Measurements from ENCODE around the gene OTP. TPM values are rescaled to one million over a fixed set of nuclear protein-coding genes. Genes with fewer than 3 reads are reported as not detected.

The OTP gene
- total RNA-seq, 1 donor from 2014 or later, result 0.16 TPM

DNA sequence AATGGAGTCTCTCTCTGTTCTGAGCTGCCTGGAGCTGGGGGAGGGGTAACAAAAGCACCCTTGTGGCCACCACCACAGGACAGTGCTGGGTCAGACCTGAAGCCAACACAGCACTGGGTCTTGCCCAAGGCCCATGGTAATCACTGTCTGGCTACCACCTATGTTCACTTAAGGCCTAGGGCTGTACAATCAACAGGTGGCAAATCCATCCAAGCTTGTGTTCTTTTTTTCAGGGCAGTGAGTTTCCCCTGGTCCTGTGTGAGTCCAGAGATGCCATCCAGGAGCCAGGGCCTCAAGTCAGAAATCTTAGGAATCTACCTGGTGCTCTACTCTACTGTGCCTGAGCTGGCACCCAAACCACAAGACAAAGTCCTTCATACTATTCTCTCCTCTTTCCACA is 20.1 kb upstream of the OTP start:
- Mint-ChIP-seq H3K9me3 (ENCODE audit: unreplicated experiment) (peaks cover 2% of the 10 kb centered on the region), H3K27ac (ENCODE audit: unreplicated experiment) (no peak overlapping the region), H3K36me3 (ENCODE audit: low read depth, unreplicated experiment) (no peaks in the 10 kb centered on the region), H3K4me3 (ENCODE audit: unreplicated experiment) (no peak overlapping the region), H3K27me3 (ENCODE audit: low read depth, unreplicated experiment) (peaks cover 12% of the 10 kb centered on the region), H3K4me1 (ENCODE audit: low read depth, unreplicated experiment) (peaks cover 12% of the 10 kb centered on the region)
- Histone ChIP-seq H3K36me3 (ENCODE audit: insufficient read depth, low read length) (no peaks in the 10 kb centered on the region), H3K4me3 (ENCODE audit: insufficient read depth, low read depth, low read length) (no peak overlapping the region), H2AFZ (ENCODE audit: low read depth, low read length) (no peak overlapping the region), H3K27ac (ENCODE audit: low read depth, low read length) (no peak overlapping the region), H4K20me1 (ENCODE audit: insufficient read depth, low read length) (no peaks in the 10 kb centered on the region), H3K4me2 (ENCODE audit: low read length) (no peak overlapping the region), H3K9me3 (ENCODE audit: insufficient read depth, low read depth, low read length) (no peaks in the 10 kb centered on the region), H3K9ac (ENCODE audit: low read length) (no peak overlapping the region), H3K27me3 (ENCODE audit: insufficient read depth, low read length) (peaks cover 3% of the 10 kb centered on the region), H3K79me2 (ENCODE audit: insufficient read depth, low read length) (no peaks in the 10 kb centered on the region), H3K4me1 (ENCODE audit: insufficient read depth, low read length) (no peaks in the 10 kb centered on the region)
- no peak for DNase-seq (ENCODE audit: low read depth)
- TF ChIP-seq EZH2 (IDR thresholded peaks at IDR 0.05; ENCODE audit: insufficient read depth, low read length), result no peak
- TF ChIP-seq, protein P1, sequence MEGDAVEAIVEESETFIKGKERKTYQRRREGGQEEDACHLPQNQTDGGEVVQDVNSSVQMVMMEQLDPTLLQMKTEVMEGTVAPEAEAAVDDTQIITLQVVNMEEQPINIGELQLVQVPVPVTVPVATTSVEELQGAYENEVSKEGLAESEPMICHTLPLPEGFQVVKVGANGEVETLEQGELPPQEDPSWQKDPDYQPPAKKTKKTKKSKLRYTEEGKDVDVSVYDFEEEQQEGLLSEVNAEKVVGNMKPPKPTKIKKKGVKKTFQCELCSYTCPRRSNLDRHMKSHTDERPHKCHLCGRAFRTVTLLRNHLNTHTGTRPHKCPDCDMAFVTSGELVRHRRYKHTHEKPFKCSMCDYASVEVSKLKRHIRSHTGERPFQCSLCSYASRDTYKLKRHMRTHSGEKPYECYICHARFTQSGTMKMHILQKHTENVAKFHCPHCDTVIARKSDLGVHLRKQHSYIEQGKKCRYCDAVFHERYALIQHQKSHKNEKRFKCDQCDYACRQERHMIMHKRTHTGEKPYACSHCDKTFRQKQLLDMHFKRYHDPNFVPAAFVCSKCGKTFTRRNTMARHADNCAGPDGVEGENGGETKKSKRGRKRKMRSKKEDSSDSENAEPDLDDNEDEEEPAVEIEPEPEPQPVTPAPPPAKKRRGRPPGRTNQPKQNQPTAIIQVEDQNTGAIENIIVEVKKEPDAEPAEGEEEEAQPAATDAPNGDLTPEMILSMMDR (IDR thresholded peaks at IDR 0.05; ENCODE audit: insufficient read depth, low read depth, low read length), result no peak
- no peak for FAIRE-seq

DNA sequence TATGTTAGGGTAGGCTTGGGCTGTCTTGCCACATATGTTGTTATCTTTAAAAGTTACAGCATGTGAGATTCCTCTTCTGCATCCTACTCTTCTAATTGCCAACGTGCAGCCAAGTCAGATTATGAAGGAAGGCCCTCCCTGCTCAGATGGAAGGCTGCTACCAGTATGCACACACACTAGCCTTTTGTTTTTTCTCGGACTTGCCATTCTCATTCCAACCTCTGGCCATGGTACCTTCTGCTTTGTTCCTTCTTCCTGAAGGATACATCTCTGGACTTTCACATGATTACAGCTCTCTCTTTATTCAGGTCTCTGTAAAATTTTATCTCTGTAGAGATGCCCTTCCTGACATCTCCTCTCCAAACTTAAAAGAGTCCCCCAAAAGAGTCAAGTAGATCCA is 12.8 kb upstream of the OTP start:
- Histone ChIP-seq H3K9ac (ENCODE audit: low read length) (no peak overlapping the region), H4K20me1 (ENCODE audit: insufficient read depth, low read length) (no peaks in the 10 kb centered on the region), H3K79me2 (ENCODE audit: insufficient read depth, low read length) (no peaks in the 10 kb centered on the region), H3K9me3 (ENCODE audit: insufficient read depth, low read depth, low read length) (no peaks in the 10 kb centered on the region), H2AFZ (ENCODE audit: low read depth, low read length) (no peak overlapping the region), H3K27ac (ENCODE audit: low read depth, low read length) (no peak overlapping the region), H3K27me3 (ENCODE audit: insufficient read depth, low read length) (peaks cover 60% of the 10 kb centered on the region), H3K4me2 (ENCODE audit: low read length) (no peak overlapping the region), H3K36me3 (ENCODE audit: insufficient read depth, low read length) (no peaks in the 10 kb centered on the region), H3K4me3 (ENCODE audit: insufficient read depth, low read depth, low read length) (no peak overlapping the region), H3K4me1 (ENCODE audit: insufficient read depth, low read length) (no peaks in the 10 kb centered on the region)
- H3K4me1 Mint-ChIP-seq (ENCODE audit: low read depth, unreplicated experiment), result no peaks in the 10 kb centered on the region
- peaks cover 1% of the 10 kb centered on the region for H3K36me3 Mint-ChIP-seq (ENCODE audit: low read depth, unreplicated experiment)
- peaks cover 70% of the 10 kb centered on the region for H3K27me3 Mint-ChIP-seq (ENCODE audit: low read depth, unreplicated experiment)
- H3K4me3 Mint-ChIP-seq (ENCODE audit: unreplicated experiment), result no peak overlapping the region
- peaks cover 8% of the 10 kb centered on the region for H3K9me3 Mint-ChIP-seq (ENCODE audit: unreplicated experiment)
- no peak for FAIRE-seq
- DNase-seq (ENCODE audit: low read depth), result no peak
- TF ChIP-seq EZH2 (IDR thresholded peaks at IDR 0.05; ENCODE audit: insufficient read depth, low read length), result no peak
- TF ChIP-seq, protein P1 (IDR thresholded peaks at IDR 0.05; ENCODE audit: insufficient read depth, low read depth, low read length), result no peak
- no peak overlapping the region for H3K27ac Mint-ChIP-seq (ENCODE audit: unreplicated experiment)

DNA sequence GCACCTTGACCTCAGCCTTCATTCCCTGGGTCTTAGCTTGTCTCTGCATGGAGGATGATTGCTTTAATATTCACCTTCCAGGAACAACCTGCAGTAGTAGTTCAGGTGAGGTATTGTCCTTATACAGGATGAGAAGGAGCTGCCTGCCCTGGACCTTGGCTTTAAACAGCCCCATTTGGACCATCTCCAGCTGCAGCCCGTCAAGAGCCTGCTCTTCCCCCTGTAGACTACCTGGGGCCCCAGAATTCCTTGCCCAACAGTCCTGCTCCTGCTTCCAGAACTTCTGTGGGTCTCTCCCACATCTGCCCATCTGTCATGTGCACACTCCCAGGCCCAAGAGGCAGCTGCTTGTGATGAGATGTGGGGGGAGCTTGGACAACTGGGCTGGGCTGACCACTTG is 12.2 kb upstream of the OTP start:
- Mint-ChIP-seq H3K9me3 (ENCODE audit: unreplicated experiment) (peaks cover 8% of the 10 kb centered on the region), H3K4me3 (ENCODE audit: unreplicated experiment) (no peak overlapping the region), H3K4me1 (ENCODE audit: low read depth, unreplicated experiment) (no peaks in the 10 kb centered on the region), H3K36me3 (ENCODE audit: low read depth, unreplicated experiment) (peaks cover 1% of the 10 kb centered on the region), H3K27ac (ENCODE audit: unreplicated experiment) (no peak overlapping the region), H3K27me3 (ENCODE audit: low read depth, unreplicated experiment) (peaks cover 76% of the 10 kb centered on the region)
- H3K9me3 ChIP-seq (ENCODE audit: insufficient read depth, low read depth, low read length), result no peaks in the 10 kb centered on the region
- no peak overlapping the region for H3K27ac ChIP-seq (ENCODE audit: low read depth, low read length)
- no peak overlapping the region for H3K9ac ChIP-seq (ENCODE audit: low read length)
- no peak overlapping the region for H3K4me3 ChIP-seq (ENCODE audit: insufficient read depth, low read depth, low read length)
- FAIRE-seq (no peak), DNase-seq (ENCODE audit: low read depth) (no peak)
- H3K4me2 ChIP-seq (ENCODE audit: low read length), result no peak overlapping the region
- no peaks in the 10 kb centered on the region for H3K36me3 ChIP-seq (ENCODE audit: insufficient read depth, low read length)
- H2AFZ ChIP-seq (ENCODE audit: low read depth, low read length), result no peak overlapping the region
- H3K79me2 ChIP-seq (ENCODE audit: insufficient read depth, low read length), result no peaks in the 10 kb centered on the region
- TF ChIP-seq EZH2 (IDR thresholded peaks at IDR 0.05; ENCODE audit: insufficient read depth, low read length), result no peak
- TF ChIP-seq, protein P1 (IDR thresholded peaks at IDR 0.05; ENCODE audit: insufficient read depth, low read depth, low read length), result no peak
- no peaks in the 10 kb centered on the region for H4K20me1 ChIP-seq (ENCODE audit: insufficient read depth, low read length)
- peaks cover 65% of the 10 kb centered on the region for H3K27me3 ChIP-seq (ENCODE audit: insufficient read depth, low read length)
- H3K4me1 ChIP-seq (ENCODE audit: insufficient read depth, low read length), result no peaks in the 10 kb centered on the region
